Pancreas (tissue), 10 donors: ENCODE results near the gene SMIM20. TPM values are rescaled to one million over a fixed set of nuclear protein-coding genes. Genes with fewer than 3 reads are reported as not detected.

Experiments
- ATAC-seq, 4 donors: fragments of 200-7000 bp; cut with Tn5 transposase; one replicate each; pipeline versions ENCODE4 v1.8.0 to v1.9.1; 2020; ENCODE audit warnings: mild to moderate bottlenecking in 4 of 4, moderate library complexity in 4 of 4
- DNase-seq, 6 donors: peaks; one replicate each; pipeline ENCODE4 v3.0.0-alpha.2; 2020
- FAIRE-seq: peaks from 2 replicates; lab custom pipeline; 2012; peaks lifted over from hg19 to GRCh38; lab: Jason Lieb, UNC
- H3K27ac ChIP-seq, 4 donors: fragments of 200-600 bp; sonication (generic); 1 replicate in 3 of 4; 2 replicates in 1 of 4; pipeline versions ENCODE4 v1.5.0 to v1.8.0; 2020
- H3K27me3 ChIP-seq, 4 donors: fragments of 200-600 bp; one replicate each; pipeline ENCODE4 v1.8.0; 2021
- H3K36me3 ChIP-seq, 3 donors: fragments of 200-600 bp; sonication (generic) in 1 of 3; one replicate each; pipeline versions ENCODE4 v1.5.0 to v1.8.0; 2020 to 2021
- H3K4me1 ChIP-seq, 3 donors: fragments of 200-600 bp; one replicate each; pipeline ENCODE4 v1.8.0; 2021
- H3K4me3 ChIP-seq, 4 donors: fragments of 200-600 bp; sonication (generic) in 2 of 4; one replicate each; pipeline versions ENCODE4 v1.5.0 to v1.8.0; 2020 to 2021
- H3K9me3 ChIP-seq, 4 donors: fragments of 200-600 bp; one replicate each; pipeline ENCODE4 v1.8.0; 2021
- WGBS, 2 donors: extraction: QIAGEN DNeasy Blood & Tissue Kit; methylation state at CpG; one replicate each; pipeline ENCODE4 v1.1.7; 2013; 5-methylcytosine and 5-hydroxymethylcytosine counted together
- intact Hi-C, 3 donors: fragments of 100-400 bp; cut with DNase I; formaldehyde crosslinking; loops; one replicate each; pipeline versions ENCODE4 v1.11.1 to v1.14.2; 2022
- polyA plus RNA-seq, 2 donors: library from polyadenylated mRNA; stranded (reverse); fragments of 200-250 nt; gene quantifications; one replicate each; pipeline ENCODE4 v1.2.3, GENCODE V29; 2013
- total RNA-seq, 6 donors: library from RNA; stranded (reverse); fragmentation: NEBNext Ultra II Directional in 4 of 6; extraction: Animal tissue kit (Norgen Biotek cat#: 25700) in 4 of 6; gene quantifications; one replicate each; pipeline versions ENCODE4 v1.2.1 to v1.2.4, GENCODE V29; 2021 to 2023
- TF ChIP-seq, protein P1 (sequence below), 4 donors: fragments of 200-600 bp; sonication (generic) in 3 of 4; IDR thresholded peaks; one replicate each; pipeline versions ENCODE4 v1.5.0 to v1.8.0; 2021; ENCODE audit warnings: antibody characterized with exemption in 4 of 4
- donor health status: healthy with polysubstance abuse.
- donor health status: DM: no; HTN: no; CAD: no; lungs with moderate emphysema.
- donor health status: DM: no; HTN: no; CAD: no.
- donor health status: control.
- donor health status: control.
- donor health status: Bipolar disorder and iron deficiency.
- donor health status: DM: yes; HTN: yes; CAD: no.
- donor health status: DM: no; HTN: no; CAD: no.
- donor health status: DM: no; HTN: no; CAD: no.
- donor health status: DM: yes; HTN: yes; CAD: no.

SMIM20 gene
- total and polyA plus RNA-seq, 8 donors = 11.7 to 37.4 (median 18.7) TPM

GRCh38 chr4:25950461-25951389 is 36.7 kb downstream of the SMIM20 start:
- H3K9me3 ChIP-seq = no peaks in the 10 kb centered on the region
- no peaks in the 10 kb centered on the region for H3K4me1 ChIP-seq
- intact Hi-C loops = no loop called here
- H3K36me3 ChIP-seq = no peaks in the 10 kb centered on the region
- H3K27ac ChIP-seq = no peak overlapping the region
- DNase-seq (no peak), FAIRE-seq (no peak), ATAC-seq (peak in 1 of 4 donors; percentile 52)
- no peak overlapping the region for H3K4me3 ChIP-seq
- TF ChIP-seq, protein P1, sequence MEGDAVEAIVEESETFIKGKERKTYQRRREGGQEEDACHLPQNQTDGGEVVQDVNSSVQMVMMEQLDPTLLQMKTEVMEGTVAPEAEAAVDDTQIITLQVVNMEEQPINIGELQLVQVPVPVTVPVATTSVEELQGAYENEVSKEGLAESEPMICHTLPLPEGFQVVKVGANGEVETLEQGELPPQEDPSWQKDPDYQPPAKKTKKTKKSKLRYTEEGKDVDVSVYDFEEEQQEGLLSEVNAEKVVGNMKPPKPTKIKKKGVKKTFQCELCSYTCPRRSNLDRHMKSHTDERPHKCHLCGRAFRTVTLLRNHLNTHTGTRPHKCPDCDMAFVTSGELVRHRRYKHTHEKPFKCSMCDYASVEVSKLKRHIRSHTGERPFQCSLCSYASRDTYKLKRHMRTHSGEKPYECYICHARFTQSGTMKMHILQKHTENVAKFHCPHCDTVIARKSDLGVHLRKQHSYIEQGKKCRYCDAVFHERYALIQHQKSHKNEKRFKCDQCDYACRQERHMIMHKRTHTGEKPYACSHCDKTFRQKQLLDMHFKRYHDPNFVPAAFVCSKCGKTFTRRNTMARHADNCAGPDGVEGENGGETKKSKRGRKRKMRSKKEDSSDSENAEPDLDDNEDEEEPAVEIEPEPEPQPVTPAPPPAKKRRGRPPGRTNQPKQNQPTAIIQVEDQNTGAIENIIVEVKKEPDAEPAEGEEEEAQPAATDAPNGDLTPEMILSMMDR (IDR thresholded peaks at IDR 0.05) = no peak
- no peaks in the 10 kb centered on the region for H3K27me3 ChIP-seq
- 75 to 77% methylated on average over 10 of the region's 10 CpGs for WGBS, 2 donors

DNA sequence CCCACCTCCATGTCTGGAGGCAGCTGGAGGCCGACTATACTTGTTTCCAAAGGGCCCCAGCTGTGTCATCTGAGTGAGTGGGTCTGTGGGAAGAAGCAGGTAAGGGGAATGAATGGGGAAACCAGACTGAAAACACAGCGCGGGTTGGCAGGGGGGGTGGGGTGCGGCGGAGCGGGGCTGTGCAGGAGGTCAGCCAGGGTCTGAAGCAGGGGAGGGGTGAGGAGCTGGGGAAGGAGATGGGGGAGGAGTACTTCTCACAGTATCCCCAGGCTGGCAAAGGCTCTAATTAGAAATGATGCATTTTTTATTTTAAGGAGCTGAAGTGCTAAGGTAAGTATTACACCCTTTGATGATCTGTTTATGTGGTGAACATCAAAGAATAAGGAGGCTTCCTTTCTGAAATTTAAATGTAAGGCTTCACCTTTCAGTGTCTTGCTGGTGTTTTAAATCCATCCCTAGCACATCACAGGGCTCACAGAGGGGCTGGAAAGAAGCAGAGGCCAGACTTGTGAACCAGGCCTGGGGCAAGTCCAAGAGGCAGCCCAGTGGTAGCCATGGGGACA is 37.5 kb downstream of the SMIM20 start:
- Histone ChIP-seq H3K4me3 (no peak overlapping the region), H3K9me3 (no peaks in the 10 kb centered on the region), H3K27ac (no peak overlapping the region), H3K36me3 (no peaks in the 10 kb centered on the region), H3K4me1 (no peaks in the 10 kb centered on the region), H3K27me3 (no peaks in the 10 kb centered on the region)
- intact Hi-C loops = no loop called here
- DNase-seq (no peak), FAIRE-seq (no peak), ATAC-seq (no peak)
- WGBS, 2 donors = 65 to 72% methylated on average over 6 of the region's 6 CpGs
- TF ChIP-seq, protein P1 (IDR thresholded peaks at IDR 0.05) = no peak

DNA sequence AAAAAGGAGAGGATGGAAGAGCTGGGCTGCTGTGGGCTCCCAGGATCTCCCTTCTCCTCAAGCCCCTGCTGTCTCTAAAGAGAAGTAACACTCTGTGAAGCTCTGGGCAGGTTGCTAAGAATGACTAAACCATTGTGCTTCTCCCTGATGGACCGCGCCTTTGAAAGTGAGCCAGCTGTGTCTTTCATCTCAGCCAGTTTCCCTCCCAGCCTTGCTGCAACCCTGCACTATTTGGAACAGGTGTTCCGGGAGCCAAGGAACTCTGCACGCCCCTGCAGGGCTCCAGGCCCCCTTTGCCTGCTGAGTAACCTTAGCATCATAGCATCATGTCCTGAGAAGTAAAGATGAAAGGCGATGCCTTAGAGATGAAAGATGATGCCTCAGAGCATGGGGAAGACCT is 39.7 kb downstream of the SMIM20 start:
- H3K36me3 ChIP-seq = no peaks in the 10 kb centered on the region
- H3K27ac ChIP-seq = no peak overlapping the region
- 41 to 53% methylated on average over 5 of the region's 5 CpGs for WGBS, 2 donors
- no peaks in the 10 kb centered on the region for H3K27me3 ChIP-seq
- DNase-seq = no peak
- H3K9me3 ChIP-seq = no peaks in the 10 kb centered on the region
- TF ChIP-seq, protein P1 (IDR thresholded peaks at IDR 0.05) = no peak
- FAIRE-seq = no peak
- intact Hi-C loops = no loop called here
- no peak overlapping the region for H3K4me3 ChIP-seq
- peak in 1 of 4 donors; percentile 29 for ATAC-seq
- no peaks in the 10 kb centered on the region for H3K4me1 ChIP-seq

- FAIRE-seq = no peak
- WGBS, 2 donors = 83 to 89% methylated on average over 14 of the region's 14 CpGs
- intact Hi-C loops = no loop called here
Observed at GRCh38 chr4:25954293-25954904, 40.4 kb downstream of the SMIM20 start.

More at GRCh38 chr4:25954293-25954904, 40.4 kb downstream of the SMIM20 start:
- Histone ChIP-seq H3K4me1 (no peaks in the 10 kb centered on the region), H3K36me3 (no peaks in the 10 kb centered on the region), H3K9me3 (no peaks in the 10 kb centered on the region), H3K4me3 (no peak overlapping the region), H3K27ac (no peak overlapping the region), H3K27me3 (no peaks in the 10 kb centered on the region)
- DNase-seq = no peak
- no peak for ATAC-seq
- TF ChIP-seq, protein P1 (IDR thresholded peaks at IDR 0.05) = no peak
